Subcutaneous abdominal adipose tissue (tissue), 5 donors: ENCODE measurements around the gene ZNF567.
A peak's percentile ranks its signal among the peaks of the same experiment; 100 is the strongest.
"Not testable (repeated sequence)": the region's sequence is repeated elsewhere in the genome, so short reads cannot be mapped to it uniquely, and the experiment has no call there.

ENCODE experiments used
- H3K27ac ChIP-seq: one replicate; pipeline ENCODE4 v1.7.0; 2013; ENCODE audit warnings: low read depth, mild to moderate bottlenecking, inconsistent platforms, low read length, moderate library complexity
- H3K27me3 ChIP-seq, 5 donors: one replicate each; pipeline ENCODE4 v1.7.0; 2013; ENCODE audit warnings: low read length in 5 of 5, inconsistent platforms in 1 of 5; ENCODE audit not compliant: control insufficient read depth in 5 of 5, insufficient read depth in 4 of 5
- H3K36me3 ChIP-seq, 5 donors: one replicate each; pipeline ENCODE4 v1.7.0; 2013; ENCODE audit warnings: low read length in 5 of 5; ENCODE audit not compliant: control insufficient read depth in 5 of 5, insufficient read depth in 5 of 5
- H3K4me1 ChIP-seq, 5 donors: one replicate each; pipeline ENCODE4 v1.7.0; 2013; ENCODE audit warnings: low read length in 5 of 5, mild to moderate bottlenecking in 3 of 5, moderate library complexity in 1 of 5; ENCODE audit not compliant: control insufficient read depth in 5 of 5, insufficient read depth in 5 of 5
- H3K4me3 ChIP-seq, 5 donors: one replicate each; pipeline ENCODE4 v1.7.0; 2013; ENCODE audit warnings: low read length in 5 of 5, low read depth in 1 of 5
- H3K9ac ChIP-seq, 5 donors: one replicate each; pipeline ENCODE4 v1.7.0; 2013; ENCODE audit warnings: low read length in 5 of 5, mild to moderate bottlenecking in 4 of 5, moderate library complexity in 3 of 5
- H3K9me3 ChIP-seq, 5 donors: one replicate each; pipeline ENCODE4 v1.7.0; 2013; ENCODE audit warnings: low read length in 5 of 5; ENCODE audit not compliant: control insufficient read depth in 5 of 5
- donor health status: healthy.
- donor health status: healthy.
- donor health status: healthy.
- donor health status: healthy.
- donor health status: healthy.

Gene ZNF567

GRCh38 chr19:36748431-36749275 lies 61.2 kb downstream of the ZNF567 start:
- Histone ChIP-seq H3K9ac (peak overlapping the region in 1 of 5 donors; percentile 87), H3K4me3 (peak overlapping the region; percentile 45 to 57 (median 56)), H3K9me3 (peaks cover 76 to 99% (median 96%) of the 10 kb centered on the region in 5 donors), H3K27ac (no peak overlapping the region), H3K36me3 (peaks cover 28 to 52% (median 43%) of the 10 kb centered on the region in 5 donors), H3K27me3 (peaks cover 0 to 17% (median 0%) of the 10 kb centered on the region in 5 donors), H3K4me1 (peaks cover 0 to 25% (median 0%) of the 10 kb centered on the region in 5 donors)

DNA sequence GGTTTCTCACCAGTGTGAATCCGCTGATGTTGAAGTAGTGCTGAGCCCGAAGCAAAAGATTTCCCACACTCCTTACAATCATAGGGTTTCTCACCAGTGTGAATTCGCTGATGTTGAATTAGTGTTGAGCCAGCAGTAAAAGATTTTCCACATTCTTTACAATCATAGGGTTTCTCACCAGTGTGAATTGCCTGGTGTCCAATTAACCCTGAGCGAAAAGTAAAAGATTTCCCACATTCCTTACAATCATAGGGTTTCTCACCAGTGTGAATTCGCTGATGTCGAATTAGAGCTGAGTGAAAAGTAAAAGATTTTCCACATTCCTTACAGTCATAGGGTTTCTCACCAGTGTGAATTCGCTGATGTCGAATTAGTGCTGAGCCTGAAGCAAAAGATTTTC lies 62.2 kb downstream of the ZNF567 start:
- H3K4me3 ChIP-seq: peak overlapping the region; percentile 45 to 57 (median 56)
- H3K27ac ChIP-seq: not testable (repeated sequence)
- H3K9me3 ChIP-seq: peaks cover 69 to 99% (median 94%) of the 10 kb centered on the region in 5 donors
- H3K27me3 ChIP-seq: peaks cover 0 to 17% (median 0%) of the 10 kb centered on the region in 5 donors
- H3K4me1 ChIP-seq: peaks cover 0 to 25% (median 0%) of the 10 kb centered on the region in 5 donors
- peaks cover 28 to 55% (median 44%) of the 10 kb centered on the region in 5 donors for H3K36me3 ChIP-seq
- peak overlapping the region in 1 of 5 donors; percentile 81 for H3K9ac ChIP-seq

DNA sequence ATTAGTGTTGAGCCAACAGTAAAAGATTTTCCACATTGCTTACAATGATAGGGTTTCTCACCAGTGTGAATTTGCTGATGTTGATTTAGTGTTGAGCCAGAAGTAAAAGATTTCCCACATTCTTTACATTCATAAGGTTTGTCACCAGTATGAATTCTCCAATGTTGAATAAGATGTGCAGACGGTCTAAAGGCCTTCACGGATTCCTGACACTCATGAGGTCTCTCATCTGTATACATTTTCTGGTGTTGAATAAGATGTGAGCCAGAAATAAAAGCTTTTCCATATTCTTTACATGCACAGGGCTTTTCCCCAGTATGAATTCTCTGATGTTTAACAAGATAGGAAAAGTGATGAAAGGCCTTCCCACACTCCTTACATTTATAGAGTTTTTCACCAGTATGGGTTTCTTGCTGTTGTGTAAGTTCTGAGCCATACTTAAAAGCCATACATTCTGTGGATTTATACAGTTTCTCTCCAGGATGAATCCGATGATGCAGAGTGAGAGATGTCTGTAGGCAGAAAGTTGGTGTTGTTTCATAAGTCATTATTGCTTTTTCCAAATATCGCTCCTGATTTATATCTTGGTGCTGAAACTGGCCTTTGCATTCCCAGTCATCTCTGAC lies 62.8 kb downstream of the ZNF567 start:
- peaks cover 72 to 99% (median 94%) of the 10 kb centered on the region in 5 donors for H3K9me3 ChIP-seq
- H3K27ac ChIP-seq: no peak overlapping the region
- H3K4me3 ChIP-seq: peak overlapping the region; percentile 45 to 57 (median 56)
- H3K27me3 ChIP-seq: peaks cover 0 to 17% (median 0%) of the 10 kb centered on the region in 5 donors
- peaks cover 0 to 25% (median 0%) of the 10 kb centered on the region in 5 donors for H3K4me1 ChIP-seq
- peaks cover 28 to 61% (median 50%) of the 10 kb centered on the region in 5 donors for H3K36me3 ChIP-seq
- H3K9ac ChIP-seq: peak overlapping the region in 1 of 5 donors; percentile 81
